Neural progenitor cell (in vitro differentiated cells): ENCODE results near the gene TEX13D.

Source experiments
- CTCF ChIP-seq: fragments of 200-600 bp; sonication (generic); IDR thresholded peaks from 2 replicates; pipeline ENCODE4 v1.5.1; 2017; ENCODE audit warnings: antibody characterized with exemption, mild to moderate bottlenecking
- EZH2 ChIP-seq: fragments of 200-600 bp; sonication (generic); IDR thresholded peaks from 2 replicates; pipeline ENCODE4 v1.6.1; 2017; ENCODE audit warnings: antibody characterized with exemption, mild to moderate bottlenecking, moderate library complexity

- no peak for TF ChIP-seq EZH2
- no peak for TF ChIP-seq CTCF
Observed at GRCh38 chrX:124348182-124348581, 15.7 kb downstream of the TEX13D start.
